Type B pancreatic cell (in vitro differentiated cells): ENCODE data around the gene LPCAT1. TPM values are rescaled to one million over a fixed set of nuclear protein-coding genes. Genes with fewer than 3 reads are reported as not detected.

ENCODE experiments used
- DNase-seq: peaks from one replicate; pipeline ENCODE4 v3.0.0; 2021; ENCODE audit warnings: mixed read lengths; ENCODE audit not compliant: unreplicated experiment; ENCODE audit errors: extremely low spot score
- H3K27ac Mint-ChIP-seq: 2 replicates; pipeline ENCODE4 v1.8.0; 2021; ENCODE audit warnings: mild to moderate bottlenecking, mixed read lengths
- H3K27me3 Mint-ChIP-seq: 2 replicates; pipeline ENCODE4 v1.8.0; 2021; ENCODE audit warnings: mixed read lengths
- H3K36me3 Mint-ChIP-seq: 2 replicates; pipeline ENCODE4 v1.8.0; 2021; ENCODE audit warnings: mixed read lengths
- H3K4me1 Mint-ChIP-seq: one replicate; pipeline ENCODE4 v1.8.0; 2021; ENCODE audit warnings: mixed read lengths; ENCODE audit not compliant: unreplicated experiment
- H3K4me3 Mint-ChIP-seq: 2 replicates; pipeline ENCODE4 v1.8.0; 2021; ENCODE audit warnings: mild to moderate bottlenecking, mixed read lengths
- H3K9me3 Mint-ChIP-seq: 2 replicates; pipeline ENCODE4 v1.8.0; 2021; ENCODE audit warnings: mixed read lengths
- total RNA-seq: library from RNA; stranded (reverse); gene quantifications from 2 replicates; pipeline ENCODE4 v1.2.1, GENCODE V29; 2021; ENCODE audit warnings: low replicate concordance
- TF ChIP-seq, protein P1 (sequence below): fragments of 200-600 bp; sonication (generic); conservative IDR thresholded peaks from 2 replicates; pipeline ENCODE4 v1.5.0; 2021; ENCODE audit warnings: antibody characterized with exemption, mild to moderate bottlenecking

The LPCAT1 gene
- total RNA-seq, 1 donor from 2014 or later = 91.6 TPM

DNA sequence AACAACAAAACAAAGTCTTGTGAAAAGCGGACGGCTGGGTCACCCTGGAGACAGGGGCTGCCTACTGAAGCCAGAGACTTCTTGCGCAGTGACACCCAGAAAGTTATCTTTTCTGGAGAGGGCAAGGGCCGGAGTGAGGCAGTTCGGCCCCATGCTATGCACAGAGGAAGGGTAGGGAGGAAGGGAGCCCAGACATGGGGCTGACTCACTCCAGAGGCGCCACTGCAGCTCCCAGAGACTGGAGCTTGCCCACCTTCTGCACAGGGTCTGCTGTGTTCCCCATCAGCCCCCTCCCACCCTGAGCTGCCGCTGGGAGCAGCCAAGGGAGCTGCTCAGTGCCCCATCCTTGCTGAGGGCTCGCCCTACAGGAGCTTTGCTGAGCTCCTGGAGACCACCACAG is 91.9 kb downstream of the LPCAT1 start:
- no peak for DNase-seq
- H3K27me3 Mint-ChIP-seq = peaks cover 27% of the 10 kb centered on the region
- TF ChIP-seq, protein P1, sequence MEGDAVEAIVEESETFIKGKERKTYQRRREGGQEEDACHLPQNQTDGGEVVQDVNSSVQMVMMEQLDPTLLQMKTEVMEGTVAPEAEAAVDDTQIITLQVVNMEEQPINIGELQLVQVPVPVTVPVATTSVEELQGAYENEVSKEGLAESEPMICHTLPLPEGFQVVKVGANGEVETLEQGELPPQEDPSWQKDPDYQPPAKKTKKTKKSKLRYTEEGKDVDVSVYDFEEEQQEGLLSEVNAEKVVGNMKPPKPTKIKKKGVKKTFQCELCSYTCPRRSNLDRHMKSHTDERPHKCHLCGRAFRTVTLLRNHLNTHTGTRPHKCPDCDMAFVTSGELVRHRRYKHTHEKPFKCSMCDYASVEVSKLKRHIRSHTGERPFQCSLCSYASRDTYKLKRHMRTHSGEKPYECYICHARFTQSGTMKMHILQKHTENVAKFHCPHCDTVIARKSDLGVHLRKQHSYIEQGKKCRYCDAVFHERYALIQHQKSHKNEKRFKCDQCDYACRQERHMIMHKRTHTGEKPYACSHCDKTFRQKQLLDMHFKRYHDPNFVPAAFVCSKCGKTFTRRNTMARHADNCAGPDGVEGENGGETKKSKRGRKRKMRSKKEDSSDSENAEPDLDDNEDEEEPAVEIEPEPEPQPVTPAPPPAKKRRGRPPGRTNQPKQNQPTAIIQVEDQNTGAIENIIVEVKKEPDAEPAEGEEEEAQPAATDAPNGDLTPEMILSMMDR = no peak
- no peak overlapping the region for H3K27ac Mint-ChIP-seq
- H3K4me1 Mint-ChIP-seq = no peaks in the 10 kb centered on the region
- H3K36me3 Mint-ChIP-seq = peaks cover 3% of the 10 kb centered on the region
- H3K9me3 Mint-ChIP-seq = peaks cover 16% of the 10 kb centered on the region
- no peak overlapping the region for H3K4me3 Mint-ChIP-seq

DNA sequence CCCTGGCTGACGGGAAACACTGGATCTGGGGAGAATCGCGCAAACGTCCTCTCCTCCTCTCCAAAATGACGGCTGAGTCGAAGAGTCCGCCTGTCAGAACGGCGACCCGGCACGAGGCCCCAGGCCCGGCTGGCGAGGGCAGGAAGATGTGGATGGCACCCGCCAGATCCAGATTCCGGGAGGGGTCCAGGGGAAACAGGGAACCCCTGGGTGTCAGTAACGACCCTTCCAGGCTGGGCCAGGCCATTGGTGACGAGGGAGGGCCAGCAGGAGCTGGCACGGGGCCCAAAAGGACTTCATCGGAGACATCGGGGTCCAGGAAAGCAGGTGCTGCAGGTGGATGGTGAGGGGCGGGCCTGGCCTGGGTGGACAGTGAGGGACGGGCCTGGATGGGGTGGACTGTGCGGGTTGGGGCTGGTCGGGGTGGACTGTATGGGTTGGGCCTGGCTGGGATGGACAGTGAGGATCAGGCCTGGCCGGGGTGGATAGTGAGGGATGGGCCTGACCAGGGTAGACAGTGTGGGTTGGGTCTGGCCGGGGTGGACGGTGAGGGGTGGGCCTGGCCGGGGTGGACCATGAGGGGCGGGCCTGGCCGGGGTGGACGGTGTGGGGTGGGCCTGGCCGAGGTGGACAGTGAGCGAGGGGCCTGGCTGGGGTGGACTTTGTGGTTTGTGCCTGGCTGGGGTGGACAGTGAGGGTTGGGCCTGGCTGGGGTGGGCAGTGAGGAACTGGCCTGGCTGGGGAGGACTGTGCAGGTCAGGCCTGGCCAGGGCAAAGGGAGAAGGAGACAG is 92.5 kb downstream of the LPCAT1 start:
- TF ChIP-seq, protein P1 = no peak
- Mint-ChIP-seq H3K36me3 (peaks cover 3% of the 10 kb centered on the region), H3K9me3 (peaks cover 16% of the 10 kb centered on the region), H3K4me3 (no peak overlapping the region), H3K27ac (no peak overlapping the region), H3K4me1 (no peaks in the 10 kb centered on the region), H3K27me3 (peaks cover 26% of the 10 kb centered on the region)
- peak; percentile 67 for DNase-seq

DNA sequence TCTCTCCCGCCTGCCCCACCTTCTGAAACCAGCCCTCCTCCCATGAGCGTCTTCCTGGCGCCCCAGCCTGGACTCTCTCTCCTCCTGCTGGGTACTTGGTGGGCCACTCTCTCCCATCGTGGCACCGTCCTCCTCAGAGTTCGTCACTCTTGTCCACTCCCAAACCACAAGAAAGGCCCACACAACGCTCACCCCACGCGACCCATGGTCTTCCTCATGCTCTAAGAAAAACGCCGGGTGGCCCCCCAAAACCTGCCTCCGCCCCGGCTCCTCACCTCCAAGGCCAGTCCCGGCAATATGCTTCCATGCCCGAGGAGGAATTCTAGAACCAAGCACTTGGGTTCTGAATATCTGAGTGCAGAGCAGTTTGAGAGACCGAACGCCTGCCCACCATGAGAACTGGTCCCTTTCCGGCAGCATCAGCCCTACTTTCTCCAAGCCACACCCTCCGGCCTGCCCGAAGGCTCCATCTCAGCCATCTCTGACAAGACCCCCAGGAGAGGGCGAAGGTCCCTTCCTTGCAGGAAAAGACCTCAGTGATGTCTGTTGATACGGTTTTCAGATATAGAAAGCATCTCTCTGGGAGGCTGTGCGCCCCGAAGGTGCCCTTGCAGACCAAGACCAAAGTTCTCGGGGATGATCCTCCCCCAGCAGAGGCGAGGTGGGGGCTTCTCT is 93.5 kb downstream of the LPCAT1 start:
- Mint-ChIP-seq H3K36me3 (peaks cover 3% of the 10 kb centered on the region), H3K9me3 (peaks cover 16% of the 10 kb centered on the region), H3K4me1 (no peaks in the 10 kb centered on the region), H3K27ac (no peak overlapping the region), H3K4me3 (no peak overlapping the region), H3K27me3 (peaks cover 28% of the 10 kb centered on the region)
- TF ChIP-seq, protein P1 = no peak
- no peak for DNase-seq

DNA sequence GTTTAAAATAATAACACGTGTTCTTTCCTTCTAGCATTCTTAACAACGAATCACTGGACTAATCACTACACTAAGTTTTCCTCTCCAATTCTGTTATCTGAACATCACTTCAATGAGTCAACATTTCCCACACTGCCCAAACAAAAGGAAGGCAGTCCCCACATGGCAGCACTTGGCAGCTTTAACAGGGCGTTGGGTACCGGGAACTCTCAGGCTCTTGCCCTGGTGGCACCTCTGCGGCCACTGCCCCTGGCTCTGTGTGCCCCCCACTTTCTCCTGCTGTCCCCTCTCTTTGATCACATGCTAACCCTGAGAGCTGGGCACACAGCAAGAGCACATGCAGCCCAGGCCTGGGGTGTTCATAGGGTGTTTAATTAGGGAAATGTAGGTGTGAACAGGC is 94.3 kb downstream of the LPCAT1 start:
- no peak for DNase-seq
- Mint-ChIP-seq H3K27ac (no peak overlapping the region), H3K4me1 (no peaks in the 10 kb centered on the region), H3K4me3 (no peak overlapping the region), H3K27me3 (peaks cover 22% of the 10 kb centered on the region), H3K36me3 (peaks cover 3% of the 10 kb centered on the region), H3K9me3 (peaks cover 16% of the 10 kb centered on the region)
- TF ChIP-seq, protein P1 = no peak

- TF ChIP-seq, protein P1 = no peak
- no peak for DNase-seq
- Mint-ChIP-seq H3K27me3 (peaks cover 25% of the 10 kb centered on the region), H3K9me3 (peaks cover 16% of the 10 kb centered on the region), H3K4me1 (no peaks in the 10 kb centered on the region), H3K4me3 (no peak overlapping the region), H3K27ac (no peak overlapping the region), H3K36me3 (peaks cover 3% of the 10 kb centered on the region)
These were observed 94.7 kb downstream of the LPCAT1 start for GRCh38 chr5:1429066-1429465.
